ENCODE data around the gene MYOM1. TPM values are rescaled to one million over a fixed set of nuclear protein-coding genes. Genes with fewer than 3 reads are reported as not detected.

Gene MYOM1
- total RNA-seq, 2 experiments from 2014 or later, result 0.40 to 0.41 TPM

Other genes starting within 250 kb of the MYOM1 start
- 10 to 100 TPM; 62.4 to 65.7 TPM for gene LPIN2, start 206.8 kb downstream of the MYOM1 start, total RNA-seq
- gene MYL12A, start 27.8 kb upstream of the MYOM1 start, total RNA-seq, result 100 to 1,000 TPM; 328 to 335 TPM
- gene MYL12B, start 42.2 kb upstream of the MYOM1 start, total RNA-seq, result 100 to 1,000 TPM; 288 to 293 TPM
- gene TGIF1, start 230.2 kb upstream of the MYOM1 start, total RNA-seq, result 10 to 100 TPM; 23.7 to 24.1 TPM